Measurements from ENCODE around the gene GCH1.

Gene GCH1

DNA sequence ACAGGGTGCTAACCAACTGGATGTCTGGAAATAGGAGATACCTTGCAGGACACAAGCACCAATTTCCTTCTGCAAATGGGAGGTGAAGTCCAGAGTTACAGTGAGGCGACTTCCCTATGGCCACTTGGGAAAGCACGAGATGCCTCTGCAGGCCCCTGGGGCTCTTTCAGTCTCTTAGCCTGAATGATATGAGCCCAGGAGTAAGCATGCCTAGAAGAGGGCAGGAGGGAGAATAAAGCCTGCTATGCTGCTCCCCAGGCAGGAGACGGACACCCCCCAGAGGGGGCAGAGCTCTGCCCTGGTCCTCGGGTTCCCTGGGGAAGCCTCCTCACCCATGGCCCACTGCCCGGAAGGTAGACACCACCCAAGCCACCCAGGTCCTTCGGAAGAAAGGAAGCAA is 105.1 kb downstream of the GCH1 start:
- no peak for DNase-seq (ENCODE audit: low spot score)

DNA sequence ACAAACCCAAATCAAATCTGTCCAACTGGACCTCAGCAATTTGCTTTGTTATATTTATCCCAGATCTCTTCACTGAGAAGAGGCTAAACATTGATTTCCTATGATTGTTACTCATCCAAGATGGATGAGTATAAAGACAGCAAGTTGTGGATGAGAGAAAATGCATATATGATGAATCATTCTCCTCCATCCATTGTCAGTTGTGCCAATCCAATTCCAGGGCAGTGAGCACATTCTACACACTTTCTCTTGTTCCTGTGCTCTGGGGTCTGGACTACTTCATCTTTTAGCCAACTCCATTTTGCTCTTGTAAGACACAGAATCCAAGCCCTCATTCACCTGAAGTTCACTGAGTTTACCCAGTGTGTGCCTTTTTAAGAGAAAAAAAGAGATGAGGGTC is 105.7 kb downstream of the GCH1 start:
- no peak for DNase-seq (ENCODE audit: low spot score)

GRCh38 chr14:54794796-54795195 is 107.8 kb downstream of the GCH1 start:
- no peak for DNase-seq (ENCODE audit: low spot score)

- no peak for DNase-seq (ENCODE audit: low spot score)
Observed at GRCh38 chr14:54794159-54794558, 108.5 kb downstream of the GCH1 start.

DNA sequence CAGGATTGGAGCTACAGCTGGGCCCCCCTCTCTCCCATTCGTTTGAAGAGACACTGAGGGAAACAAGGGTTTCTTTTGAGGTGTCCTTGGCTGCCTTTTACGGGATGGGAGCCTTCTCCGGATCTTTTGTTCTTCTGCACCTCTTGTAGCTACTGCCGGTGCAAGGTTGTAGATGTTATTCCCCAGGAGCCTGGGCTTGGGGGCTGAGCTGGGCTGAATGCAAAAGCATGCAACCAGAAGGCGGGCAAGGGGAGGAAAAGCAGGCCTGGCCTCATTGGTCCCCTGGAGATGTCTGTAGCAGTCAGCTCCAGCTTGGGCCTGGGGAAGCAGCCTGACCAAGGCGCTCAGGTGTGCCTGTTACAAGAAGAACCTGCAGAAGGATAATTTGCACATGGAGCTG is 110.3 kb downstream of the GCH1 start:
- DNase-seq (ENCODE audit: low spot score): no peak
